Heart right ventricle (tissue), 16 donors: ENCODE results near the gene GRIK4. TPM values are rescaled to one million over a fixed set of nuclear protein-coding genes. Genes with fewer than 3 reads are reported as not detected.

ENCODE experiments used
- ATAC-seq, 8 donors: fragments of 200-7000 bp; cut with Tn5 transposase; one replicate each; pipeline ENCODE4 v1.9.1; 2020; ENCODE audit warnings: mild to moderate bottlenecking in 8 of 8, moderate library complexity in 8 of 8, moderate number of reproducible peaks in 1 of 8
- DNase-seq, 2 donors: peaks; one replicate each; pipeline ENCODE4 v3.0.0-alpha.2; 2020
- H3K27ac ChIP-seq, 10 donors: fragments of 200-600 bp; sonication (generic) in 2 of 10; one replicate each; pipeline versions ENCODE4 v1.5.0 to v1.8.0; 2020 to 2022; ENCODE audit warnings: mild to moderate bottlenecking in 3 of 10
- H3K27me3 ChIP-seq, 7 donors: fragments of 200-600 bp; one replicate each; pipeline ENCODE4 v1.8.0; 2021 to 2022; ENCODE audit warnings: mild to moderate bottlenecking in 2 of 7
- H3K36me3 ChIP-seq, 9 donors: fragments of 200-600 bp; sonication (generic) in 1 of 9; one replicate each; pipeline versions ENCODE4 v1.5.0 to v1.8.0; 2020 to 2022; ENCODE audit warnings: mild to moderate bottlenecking in 2 of 9
- H3K4me1 ChIP-seq, 9 donors: fragments of 200-600 bp; sonication (generic) in 1 of 9; one replicate each; pipeline versions ENCODE4 v1.5.0 to v1.8.0; 2020 to 2022; ENCODE audit warnings: mild to moderate bottlenecking in 4 of 9
- H3K4me3 ChIP-seq, 10 donors: fragments of 200-600 bp; sonication (generic) in 2 of 10; one replicate each; pipeline versions ENCODE4 v1.5.0 to v1.8.0; 2020 to 2022; ENCODE audit warnings: mild to moderate bottlenecking in 7 of 10, moderate library complexity in 2 of 10
- H3K9me3 ChIP-seq, 11 donors: fragments of 200-600 bp in 10 of 11; sonication (generic) in 2 of 11; one replicate each; pipeline versions ENCODE4 v1.5.0 to v1.8.0; 2013 to 2022; ENCODE audit warnings: mild to moderate bottlenecking in 2 of 11, control low read depth in 1 of 11, moderate library complexity in 1 of 11
- WGBS, 2 donors: extraction: QIAGEN DNeasy Blood & Tissue Kit; methylation state at CpG; one replicate each; pipeline ENCODE4 v1.1.7; 2013; ENCODE audit warnings: inconsistent platforms in 1 of 2; 5-methylcytosine and 5-hydroxymethylcytosine counted together
- intact Hi-C, 10 donors: fragments of 100-400 bp; cut with DNase I; formaldehyde crosslinking; loops; one replicate each; pipeline versions ENCODE4 v1.11.1 to v1.14.2; 2022
- polyA plus RNA-seq, 2 donors: library from polyadenylated mRNA; stranded (reverse); fragments of 200-250 nt; gene quantifications; one replicate each; pipeline ENCODE4 v1.2.3, GENCODE V29; 2013
- total RNA-seq, 10 donors: library from RNA; stranded (reverse); fragmentation: NEBNext Ultra II Directional in 3 of 10; extraction: Animal tissue kit (Norgen Biotek cat#: 25700) in 3 of 10; gene quantifications; one replicate each; pipeline versions ENCODE4 v1.2.1 to v1.2.4, GENCODE V29; 2021 to 2023
- TF ChIP-seq, protein P1 (sequence below), 9 donors: fragments of 200-600 bp; sonication (generic) in 2 of 9; IDR thresholded peaks; one replicate each; pipeline versions ENCODE4 v1.5.0 to v1.8.0; 2021 to 2022; ENCODE audit warnings: antibody characterized with exemption in 9 of 9, mild to moderate bottlenecking in 5 of 9, moderate library complexity in 1 of 9
- donor health status: Arrhythmogenic right ventricular cardiomyopathy.
- donor health status: ischemic (EF 13 %, LVEDD 7.1; RV severe dilation, severe dysfunction).
- donor health status: healthy with polysubstance abuse.
- donor health status: DM: no; HTN: yes; CAD: no.
- donor health status: DM: no; HTN: no; CAD: no.
- donor health status: ischemic (EF 25% LVEDD 6.9; RV normal size, moderate dysfunction).
- donor health status: ischemic (EF 25% LVEDD 5.7; RV mildly dilated, moderate dysfunction).
- donor health status: healthy.
- donor health status: DM: yes; HTN: yes; CAD: no.
- donor health status: Ischemic cardiomyopathy.
- donor health status: ischemic (EF 35%, LVEDD 5.7; RV mildly dilated, moderate dysfunction).
- donor health status: nonischemic (EF 11% LVEDD 7.7; RV severe dilation, severe dysfunction).
- donor health status: DM: yes; HTN: yes; CAD: no.
- donor health status: PGD.
- donor health status: ischemic (EF 29% LVEDD 5.4; RV normal size, mild dysfunction).
- donor health status: nonischemic (EF 23%, LVEDD 6.1; RV moderate dilation, normal function).

The GRIK4 gene
- total and polyA plus RNA-seq, 12 donors, result 0.01 to 0.85 (median 0.37) TPM; not detected in 6

DNA sequence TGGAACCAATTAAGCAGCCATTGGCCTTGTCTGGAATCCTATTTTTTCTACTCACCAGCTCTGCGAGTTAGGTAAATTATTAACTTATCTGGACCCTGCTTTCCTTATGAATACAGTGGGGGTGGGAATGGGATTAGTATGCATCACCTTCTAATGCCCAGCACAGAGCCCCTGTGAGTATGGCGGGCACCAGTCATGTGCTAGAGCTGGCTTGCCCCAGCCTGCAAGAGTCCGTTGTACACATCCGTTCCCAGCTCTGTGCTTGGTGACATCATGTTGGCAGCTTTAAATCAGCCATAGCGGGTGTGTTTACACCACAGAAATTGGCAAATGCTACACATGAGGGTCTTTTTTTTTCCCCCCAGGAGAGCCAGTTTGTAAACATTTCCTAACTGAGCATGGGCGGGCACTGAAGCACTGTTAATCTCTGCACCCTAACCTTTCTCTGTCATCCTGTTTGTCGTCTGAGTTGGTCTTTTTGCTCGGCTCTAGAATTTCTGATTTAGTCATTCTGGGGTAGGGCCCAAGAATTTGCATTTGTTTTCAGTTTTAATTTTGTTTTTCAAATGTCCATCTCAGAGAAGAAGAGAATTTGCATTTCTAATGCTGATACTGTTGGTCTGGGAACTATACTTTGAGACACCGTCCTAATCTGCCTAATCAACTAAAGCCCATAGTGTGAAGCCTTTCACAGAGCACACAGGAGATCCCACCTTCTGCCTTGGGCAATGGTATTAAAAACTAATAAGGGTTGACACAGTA, 382.1 kb downstream of the GRIK4 start:
- 76 to 77% methylated on average over 9 of the region's 9 CpGs for WGBS, 2 donors
- no peaks in the 10 kb centered on the region for H3K4me1 ChIP-seq
- H3K27me3 ChIP-seq, result peaks cover 0 to 32% (median 4%) of the 10 kb centered on the region in 7 donors
- H3K36me3 ChIP-seq, result no peaks in the 10 kb centered on the region
- H3K9me3 ChIP-seq, result no peaks in the 10 kb centered on the region
- no peak overlapping the region for H3K27ac ChIP-seq
- TF ChIP-seq, protein P1, sequence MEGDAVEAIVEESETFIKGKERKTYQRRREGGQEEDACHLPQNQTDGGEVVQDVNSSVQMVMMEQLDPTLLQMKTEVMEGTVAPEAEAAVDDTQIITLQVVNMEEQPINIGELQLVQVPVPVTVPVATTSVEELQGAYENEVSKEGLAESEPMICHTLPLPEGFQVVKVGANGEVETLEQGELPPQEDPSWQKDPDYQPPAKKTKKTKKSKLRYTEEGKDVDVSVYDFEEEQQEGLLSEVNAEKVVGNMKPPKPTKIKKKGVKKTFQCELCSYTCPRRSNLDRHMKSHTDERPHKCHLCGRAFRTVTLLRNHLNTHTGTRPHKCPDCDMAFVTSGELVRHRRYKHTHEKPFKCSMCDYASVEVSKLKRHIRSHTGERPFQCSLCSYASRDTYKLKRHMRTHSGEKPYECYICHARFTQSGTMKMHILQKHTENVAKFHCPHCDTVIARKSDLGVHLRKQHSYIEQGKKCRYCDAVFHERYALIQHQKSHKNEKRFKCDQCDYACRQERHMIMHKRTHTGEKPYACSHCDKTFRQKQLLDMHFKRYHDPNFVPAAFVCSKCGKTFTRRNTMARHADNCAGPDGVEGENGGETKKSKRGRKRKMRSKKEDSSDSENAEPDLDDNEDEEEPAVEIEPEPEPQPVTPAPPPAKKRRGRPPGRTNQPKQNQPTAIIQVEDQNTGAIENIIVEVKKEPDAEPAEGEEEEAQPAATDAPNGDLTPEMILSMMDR (IDR thresholded peaks at IDR 0.05), result no peak
- no peak for DNase-seq
- H3K4me3 ChIP-seq, result no peak overlapping the region
- intact Hi-C loops, result no loop called here
- ATAC-seq, result no peak

DNA sequence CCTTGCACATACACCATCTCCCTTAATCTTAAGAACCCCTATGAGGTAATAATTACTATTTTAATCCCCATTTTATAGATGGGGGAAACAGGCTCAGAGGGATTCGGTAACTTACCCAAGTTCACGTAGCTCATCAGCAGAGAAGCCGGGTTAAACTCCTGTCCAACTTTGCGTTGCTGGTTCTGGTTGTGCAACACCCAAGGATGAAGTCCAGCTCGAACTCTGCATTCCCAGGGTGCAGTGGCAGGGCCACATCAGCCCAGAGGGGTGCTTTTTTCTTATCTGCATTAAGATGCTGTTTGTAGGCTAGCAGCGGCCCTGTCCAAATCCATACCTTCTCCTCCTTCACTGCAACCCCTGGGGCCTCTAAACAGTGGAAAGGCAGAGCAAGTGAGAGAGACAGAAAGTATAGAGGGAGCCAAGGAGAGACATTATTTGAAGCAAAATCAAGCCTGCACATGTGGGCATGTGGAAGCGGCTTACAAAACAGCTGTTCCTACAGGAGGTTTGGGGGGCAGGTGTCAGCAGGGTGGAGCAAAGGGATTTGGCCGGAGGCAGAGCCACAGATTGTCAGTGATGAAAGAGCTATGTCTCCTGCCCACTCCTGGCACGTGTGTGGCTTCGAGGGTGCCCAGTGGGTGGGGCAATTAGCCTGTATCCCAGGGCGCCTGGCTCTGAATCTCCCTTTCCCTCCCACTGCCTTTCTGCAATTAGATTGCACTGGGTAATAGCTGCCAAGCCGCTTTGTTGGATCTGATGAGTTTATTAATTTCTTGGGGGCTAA, 382.8 kb downstream of the GRIK4 start:
- Histone ChIP-seq H3K27ac (no peak overlapping the region), H3K36me3 (no peaks in the 10 kb centered on the region), H3K27me3 (peaks cover 0 to 35% (median 8%) of the 10 kb centered on the region in 7 donors), H3K4me3 (no peak overlapping the region), H3K9me3 (no peaks in the 10 kb centered on the region), H3K4me1 (no peaks in the 10 kb centered on the region)
- ATAC-seq, result no peak
- no peak for DNase-seq
- 72% methylated on average over 12 of the region's 12 CpGs for WGBS, 2 donors
- TF ChIP-seq, protein P1 (IDR thresholded peaks at IDR 0.05), result no peak
- intact Hi-C loops, result no loop called here

DNA sequence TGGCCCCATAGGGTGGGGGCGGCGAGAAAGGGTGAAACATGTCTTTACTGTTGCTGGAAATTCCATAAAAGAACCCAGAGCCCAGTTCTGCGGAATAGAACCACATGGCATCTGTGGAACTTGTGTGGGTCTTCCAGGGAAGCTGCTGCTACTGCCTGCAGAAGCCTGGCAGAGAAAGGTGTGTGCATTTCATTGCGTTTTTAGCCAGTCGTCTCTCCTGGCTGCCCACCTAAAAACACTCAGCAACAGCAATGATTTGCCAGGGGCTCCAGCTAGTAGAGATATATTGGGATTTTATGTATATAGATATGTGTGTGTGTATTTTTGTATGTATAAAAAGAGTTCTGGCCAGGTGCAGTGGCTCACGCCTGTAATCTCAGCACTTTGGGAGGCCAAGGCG, 385.1 kb downstream of the GRIK4 start:
- DNase-seq (no peak), ATAC-seq (no peak)
- Histone ChIP-seq H3K4me3 (no peak overlapping the region), H3K4me1 (no peaks in the 10 kb centered on the region), H3K9me3 (no peaks in the 10 kb centered on the region), H3K36me3 (no peaks in the 10 kb centered on the region), H3K27ac (no peak overlapping the region), H3K27me3 (peaks cover 0 to 49% (median 24%) of the 10 kb centered on the region in 7 donors)
- TF ChIP-seq, protein P1 (IDR thresholded peaks at IDR 0.05), result no peak
- intact Hi-C loops, result no loop called here
- 94 to 95% methylated on average over 7 of the region's 7 CpGs for WGBS, 2 donors

DNA sequence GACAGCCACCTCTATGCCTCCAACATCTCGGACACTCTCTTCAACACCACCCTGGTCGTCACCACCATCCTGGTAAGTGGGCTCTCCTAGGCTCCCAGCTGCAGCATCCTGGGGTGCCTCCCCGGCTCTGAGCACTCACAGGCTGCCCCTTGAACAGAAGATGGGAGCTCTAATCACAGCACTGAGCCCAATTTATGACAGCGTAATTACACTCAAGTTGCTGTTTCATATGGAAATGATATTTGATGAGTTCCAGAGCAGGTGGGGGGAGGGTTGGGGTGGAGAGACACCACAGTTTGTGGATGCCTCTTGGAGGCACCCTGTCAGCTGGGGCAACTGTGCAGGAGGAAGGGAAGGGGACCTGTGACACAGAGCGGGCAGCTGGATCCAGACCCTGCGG, 387.0 kb downstream of the GRIK4 start:
- H3K4me3 ChIP-seq, result no peak overlapping the region
- TF ChIP-seq, protein P1 (IDR thresholded peaks at IDR 0.05), result no peak
- no peaks in the 10 kb centered on the region for H3K4me1 ChIP-seq
- no peak overlapping the region for H3K27ac ChIP-seq
- peaks cover 0 to 58% (median 36%) of the 10 kb centered on the region in 7 donors for H3K27me3 ChIP-seq
- H3K36me3 ChIP-seq, result no peaks in the 10 kb centered on the region
- intact Hi-C loops, result no loop called here
- WGBS, 2 donors, result 74 to 76% methylated on average over 6 of the region's 6 CpGs
- ATAC-seq, result no peak
- DNase-seq, result no peak
- H3K9me3 ChIP-seq, result no peaks in the 10 kb centered on the region
